H9 (cell line): Measurements from ENCODE around the gene PRKCZ. TPM values are rescaled to one million over a fixed set of nuclear protein-coding genes. Genes with fewer than 3 reads are reported as not detected.
A peak's percentile ranks its signal among the peaks of the same experiment; 100 is the strongest.

Experiments
- DNase-seq: peaks from one replicate; pipeline ENCODE4 v3.0.0-alpha.2; 2017
- H2AFZ ChIP-seq: one replicate; pipeline ENCODE4 v1.6.1; 2013; ENCODE audit warnings: mild to moderate bottlenecking, low read length, control low read depth, moderate library complexity
- H2AK5ac ChIP-seq: 2 replicates; pipeline ENCODE4 v1.6.1; 2013; ENCODE audit warnings: low read length, control low read depth, mixed read lengths; ENCODE audit not compliant: insufficient read length
- H2BK120ac ChIP-seq: one replicate; pipeline ENCODE4 v1.6.1; 2013; ENCODE audit warnings: low read depth, mild to moderate bottlenecking, low read length, control low read depth, inconsistent platforms; ENCODE audit not compliant: poor library complexity, severe bottlenecking
- H2BK12ac ChIP-seq: 2 replicates; pipeline ENCODE4 v1.6.1; 2013; ENCODE audit warnings: low read length, control low read depth, mixed read lengths, low read depth; ENCODE audit not compliant: insufficient read length
- H2BK15ac ChIP-seq: 2 replicates; pipeline ENCODE4 v1.6.1; 2013; ENCODE audit warnings: low read depth, low read length, control low read depth
- H2BK20ac ChIP-seq: one replicate; pipeline ENCODE4 v1.6.1; 2013; ENCODE audit warnings: low read depth, mild to moderate bottlenecking, low read length, control low read depth, inconsistent platforms; ENCODE audit not compliant: poor library complexity, severe bottlenecking
- H2BK5ac ChIP-seq: 2 replicates; pipeline ENCODE4 v1.6.1; 2013; ENCODE audit warnings: low read length, control low read depth, mixed read lengths; ENCODE audit not compliant: insufficient read length
- H3K14ac ChIP-seq: 2 replicates; pipeline ENCODE4 v1.6.1; 2013; ENCODE audit warnings: low read length, control low read depth; ENCODE audit not compliant: insufficient read depth
- H3K18ac ChIP-seq: 2 replicates; pipeline ENCODE4 v1.6.1; 2013; ENCODE audit warnings: low read depth, mild to moderate bottlenecking, mixed read lengths, low read length, control low read depth; ENCODE audit not compliant: insufficient read length
- H3K23ac ChIP-seq: 2 replicates; pipeline ENCODE4 v1.6.1; 2013; ENCODE audit warnings: low read length, control low read depth, mixed read lengths, low read depth; ENCODE audit not compliant: insufficient read length
- H3K23me2 ChIP-seq: 2 replicates; pipeline ENCODE4 v1.6.1; 2013; ENCODE audit warnings: low read depth, mild to moderate bottlenecking, mixed read lengths, low read length, control low read depth; ENCODE audit not compliant: insufficient read length, poor library complexity, severe bottlenecking
- H3K27ac ChIP-seq: 2 replicates; pipeline ENCODE4 v1.5.1; 2013; ENCODE audit warnings: low read length, control low read depth, mixed read lengths, low read depth; ENCODE audit not compliant: insufficient read length
- H3K27me3 ChIP-seq: 2 replicates; pipeline ENCODE4 v1.6.1; 2013; ENCODE audit warnings: low read length, control low read depth, inconsistent platforms; ENCODE audit not compliant: insufficient read depth
- H3K4ac ChIP-seq: 2 replicates; pipeline ENCODE4 v1.6.1; 2013; ENCODE audit warnings: low read depth, mild to moderate bottlenecking, control low read depth, inconsistent platforms, low read length, moderate library complexity
- H3K4me1 ChIP-seq: 2 replicates; pipeline ENCODE4 v1.6.1; 2013; ENCODE audit warnings: low read length, control low read depth, inconsistent platforms; ENCODE audit not compliant: insufficient read depth
- H3K4me2 ChIP-seq: 2 replicates; pipeline ENCODE4 v1.6.1; 2013; ENCODE audit warnings: low read length, control low read depth, mixed read lengths; ENCODE audit not compliant: insufficient read length, insufficient read depth
- H3K56ac ChIP-seq: 2 replicates; pipeline ENCODE4 v1.6.1; 2013; ENCODE audit warnings: low read depth, mild to moderate bottlenecking, mixed read lengths, low read length, control low read depth; ENCODE audit not compliant: insufficient read length
- H3K79me1 ChIP-seq: 2 replicates; pipeline ENCODE4 v1.6.1; 2013; ENCODE audit warnings: low read depth, mild to moderate bottlenecking, moderate library complexity, low read length, control low read depth, inconsistent platforms; ENCODE audit not compliant: insufficient read depth, poor library complexity, severe bottlenecking
- H3K79me2 ChIP-seq: 2 replicates; pipeline ENCODE4 v1.6.1; 2013; ENCODE audit warnings: low read length, control low read depth, inconsistent platforms; ENCODE audit not compliant: insufficient read depth
- H3K9ac ChIP-seq: 2 replicates; pipeline ENCODE4 v1.6.1; 2013; ENCODE audit warnings: low read length, control low read depth, mixed read lengths; ENCODE audit not compliant: insufficient read length; ENCODE audit errors: extremely low read depth
- H3K9me3 ChIP-seq: one replicate; pipeline ENCODE4 v1.6.1; 2013; ENCODE audit warnings: low read depth, low read length, inconsistent platforms; ENCODE audit not compliant: control insufficient read depth
- H3T11ph ChIP-seq: one replicate; pipeline ENCODE4 v1.6.1; 2013; ENCODE audit warnings: mild to moderate bottlenecking, low read length, control low read depth, inconsistent platforms
- H4K20me1 ChIP-seq: one replicate; pipeline ENCODE4 v1.6.1; 2013; ENCODE audit not compliant: control insufficient read depth, insufficient read length, insufficient read depth
- H4K5ac ChIP-seq: 2 replicates; pipeline ENCODE4 v1.6.1; 2013; ENCODE audit warnings: low read depth, mild to moderate bottlenecking, mixed read lengths, low read length, control low read depth; ENCODE audit not compliant: insufficient read length
- H4K8ac ChIP-seq: replicated peaks from 2 replicates; pipeline ENCODE4 v1.6.1; 2013; ENCODE audit warnings: low read length, control low read depth, mixed read lengths, low read depth; ENCODE audit not compliant: insufficient read length
- H4K91ac ChIP-seq: 2 replicates; pipeline ENCODE4 v1.6.1; 2013; ENCODE audit warnings: low read depth, mild to moderate bottlenecking, moderate library complexity, mixed read lengths, low read length, control low read depth; ENCODE audit not compliant: insufficient read length
- H3K27ac Mint-ChIP-seq, 3 experiments: 2 replicates in 2 of 3; 3 replicates in 1 of 3; pipeline ENCODE4 v1.8.0; 2020 to 2021; ENCODE audit warnings: mixed read lengths in 3 of 3, mild to moderate bottlenecking in 1 of 3, moderate library complexity in 1 of 3
- H3K27me3 Mint-ChIP-seq: 2 replicates; pipeline ENCODE4 v1.8.0; 2021; ENCODE audit warnings: low read depth, mild to moderate bottlenecking, moderate library complexity, mixed read lengths
- H3K36me3 Mint-ChIP-seq, 3 experiments: 2 replicates in 2 of 3; 3 replicates in 1 of 3; pipeline ENCODE4 v1.8.0; 2020 to 2021; ENCODE audit warnings: low read depth in 3 of 3, mixed read lengths in 3 of 3; ENCODE audit not compliant: insufficient read depth in 1 of 3
- H3K4me1 Mint-ChIP-seq, 2 experiments: 2 replicates each; pipeline ENCODE4 v1.8.0; 2020; ENCODE audit warnings: mixed read lengths in 2 of 2
- H3K4me3 Mint-ChIP-seq, 2 experiments: 2 replicates in 1 of 2; 3 replicates in 1 of 2; pipeline ENCODE4 v1.8.0; 2020 to 2021; ENCODE audit warnings: mild to moderate bottlenecking in 2 of 2, mixed read lengths in 2 of 2, moderate library complexity in 1 of 2
- H3K9me3 Mint-ChIP-seq, 2 experiments: 2 replicates in 1 of 2; 3 replicates in 1 of 2; pipeline ENCODE4 v1.8.0; 2020; ENCODE audit warnings: mild to moderate bottlenecking in 2 of 2, mixed read lengths in 2 of 2, moderate library complexity in 1 of 2
- whole genome bisulfite sequencing: extraction: QIAGEN DNeasy Blood & Tissue Kit; methylation state at CpG from one replicate; pipeline ENCODE4 v1.1.7; 2013; ENCODE audit warnings: missing lambda C conversion rate, low lambda C conversion rate, mixed read lengths; ENCODE audit not compliant: insufficient read length; ENCODE audit errors: extremely low coverage; 5-methylcytosine and 5-hydroxymethylcytosine counted together
- total RNA-seq: library from RNA; stranded (reverse); gene quantifications from 2 replicates; pipeline ENCODE4 v1.2.1, GENCODE V29; 2021
- TF ChIP-seq, protein P1 (sequence below): fragments of 200-600 bp; sonication (generic); conservative IDR thresholded peaks from 3 replicates; pipeline ENCODE4 v1.8.0; 2021; ENCODE audit warnings: antibody characterized with exemption, mild to moderate bottlenecking

Gene PRKCZ
- total RNA-seq, 1 experiment from 2014 or later: 48.4 TPM

DNA sequence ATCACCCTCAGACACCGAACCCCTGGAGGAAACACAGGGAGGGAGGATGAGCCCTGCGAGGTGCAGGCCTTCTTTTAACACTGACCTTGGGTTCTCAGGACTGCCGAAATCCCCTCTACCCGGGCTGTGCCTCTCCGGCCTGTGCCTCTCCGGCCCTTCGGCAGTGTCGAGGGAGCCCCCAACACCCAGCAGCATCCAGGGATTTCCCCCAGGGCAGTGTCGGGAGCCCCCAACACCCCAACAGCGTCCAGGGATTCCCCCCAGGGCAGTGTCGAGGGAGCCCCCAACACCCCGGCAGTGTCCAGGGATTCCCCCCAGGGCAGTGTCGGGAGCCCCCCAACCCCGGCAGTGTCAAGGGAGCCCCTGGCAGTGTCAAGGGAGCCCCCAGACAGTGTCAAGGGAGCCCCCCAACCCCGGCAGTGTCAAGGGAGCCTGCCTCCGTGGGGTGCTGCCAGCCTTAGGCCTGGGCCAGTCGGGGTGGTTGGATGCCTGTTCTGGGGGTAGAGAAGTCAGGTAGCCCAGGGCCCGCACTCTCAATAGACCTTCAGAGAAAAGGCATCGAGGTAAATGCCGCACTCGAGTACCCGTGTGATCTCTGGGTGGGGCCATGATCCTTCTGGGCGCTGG is 57.5 kb downstream of the PRKCZ start:
- no peak overlapping the region for H3K4me2 ChIP-seq
- H4K8ac ChIP-seq: no peak overlapping the region
- H3K79me1 ChIP-seq: no peaks in the 10 kb centered on the region
- no peak overlapping the region for H3K56ac ChIP-seq
- Mint-ChIP-seq H3K36me3 (peaks cover 0 to 11% (median 7%) of the 10 kb centered on the region in 3 experiments; a peak in 3 of 7 replicates), H3K27me3 (no peaks in the 10 kb centered on the region), H3K9me3 (no peaks in the 10 kb centered on the region), H3K27ac (0 out of 7 replicates have a peak overlapping the region, but pooled peaks of 1 of the 3 experiments have one; percentile 40), H3K4me3 (no peak overlapping the region), H3K4me1 (peaks cover 3 to 15% of the 10 kb centered on the region in 2 experiments; a peak in 3 of 4 replicates)
- H2BK20ac ChIP-seq: no peak overlapping the region
- no peaks in the 10 kb centered on the region for H4K20me1 ChIP-seq
- H2BK12ac ChIP-seq: no peak overlapping the region
- H2BK15ac ChIP-seq: no peak overlapping the region
- H3K9ac ChIP-seq: no peak overlapping the region
- DNase-seq: no peak
- no peak overlapping the region for H2AFZ ChIP-seq
- no CpG with 5 or more reads among the region's 23 CpGs for WGBS
- H3K23me2 ChIP-seq: no peaks in the 10 kb centered on the region
- H4K91ac ChIP-seq: no peak overlapping the region
- TF ChIP-seq, protein P1, sequence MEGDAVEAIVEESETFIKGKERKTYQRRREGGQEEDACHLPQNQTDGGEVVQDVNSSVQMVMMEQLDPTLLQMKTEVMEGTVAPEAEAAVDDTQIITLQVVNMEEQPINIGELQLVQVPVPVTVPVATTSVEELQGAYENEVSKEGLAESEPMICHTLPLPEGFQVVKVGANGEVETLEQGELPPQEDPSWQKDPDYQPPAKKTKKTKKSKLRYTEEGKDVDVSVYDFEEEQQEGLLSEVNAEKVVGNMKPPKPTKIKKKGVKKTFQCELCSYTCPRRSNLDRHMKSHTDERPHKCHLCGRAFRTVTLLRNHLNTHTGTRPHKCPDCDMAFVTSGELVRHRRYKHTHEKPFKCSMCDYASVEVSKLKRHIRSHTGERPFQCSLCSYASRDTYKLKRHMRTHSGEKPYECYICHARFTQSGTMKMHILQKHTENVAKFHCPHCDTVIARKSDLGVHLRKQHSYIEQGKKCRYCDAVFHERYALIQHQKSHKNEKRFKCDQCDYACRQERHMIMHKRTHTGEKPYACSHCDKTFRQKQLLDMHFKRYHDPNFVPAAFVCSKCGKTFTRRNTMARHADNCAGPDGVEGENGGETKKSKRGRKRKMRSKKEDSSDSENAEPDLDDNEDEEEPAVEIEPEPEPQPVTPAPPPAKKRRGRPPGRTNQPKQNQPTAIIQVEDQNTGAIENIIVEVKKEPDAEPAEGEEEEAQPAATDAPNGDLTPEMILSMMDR: no peak
- no peak overlapping the region for H2BK5ac ChIP-seq
- no peak overlapping the region for H3K4ac ChIP-seq
- no peaks in the 10 kb centered on the region for H3K4me1 ChIP-seq
- H3K14ac ChIP-seq: no peak overlapping the region; the same call in 1 of the 2 replicates
- H3K79me2 ChIP-seq: no peaks in the 10 kb centered on the region
- H4K5ac ChIP-seq: no peak overlapping the region
- H2BK120ac ChIP-seq: no peak overlapping the region
- no peaks in the 10 kb centered on the region for H3K9me3 ChIP-seq
- no peak overlapping the region for H3K18ac ChIP-seq
- no peaks in the 10 kb centered on the region for H3K27me3 ChIP-seq
- no peak overlapping the region for H3K23ac ChIP-seq
- H3T11ph ChIP-seq: no peak overlapping the region
- H2AK5ac ChIP-seq: no peak overlapping the region
- no peak overlapping the region for H3K27ac ChIP-seq
